Stimulated activated CD8-positive, alpha-beta memory T cell treated with anti-CD3 and anti-CD28 coated beads, Interleukin-15, amount 100 ng/mL, for 48 hours (primary cell): ENCODE data around the gene BTBD18.
A peak's percentile ranks its signal among the peaks of the same experiment; 100 is the strongest.

Source experiments
- DNase-seq, 2 donors: peaks; one replicate each; pipeline ENCODE4 v3.0.0-alpha.2; 2020; ENCODE audit warnings: low read depth in 2 of 2

The BTBD18 gene, protein sequence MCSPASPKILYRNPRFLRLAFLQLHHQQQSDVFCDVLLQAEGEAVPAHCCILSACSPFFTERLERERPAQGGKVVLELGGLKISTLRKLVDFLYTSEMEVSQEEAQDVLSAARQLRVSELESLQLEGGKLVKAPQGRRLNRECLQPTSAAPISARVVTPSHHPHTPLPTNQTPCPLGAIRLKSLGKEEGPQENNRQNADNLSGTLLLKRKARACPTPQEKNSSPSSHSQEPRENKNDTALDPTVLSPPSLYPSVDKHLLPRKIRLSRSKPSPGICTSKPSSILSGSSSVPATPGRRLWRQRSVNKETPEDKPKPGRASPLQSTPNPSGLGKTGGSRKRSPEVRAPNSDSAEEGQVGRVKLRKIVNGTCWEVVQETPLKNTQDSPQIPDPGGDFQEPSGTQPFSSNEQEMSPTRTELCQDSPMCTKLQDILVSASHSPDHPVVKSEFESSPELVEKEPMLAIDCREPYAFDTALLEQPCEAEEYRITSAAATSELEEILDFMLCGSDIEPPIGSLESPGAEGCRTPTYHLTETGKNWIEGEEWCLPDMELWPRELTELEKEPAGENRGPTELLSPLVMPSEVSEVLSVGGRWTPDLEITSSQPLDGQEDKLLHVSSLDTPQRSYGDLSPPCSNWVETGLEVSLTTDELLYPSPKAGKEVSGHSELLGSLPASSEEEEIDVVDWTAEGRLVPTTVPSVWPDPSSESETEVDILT

DNA sequence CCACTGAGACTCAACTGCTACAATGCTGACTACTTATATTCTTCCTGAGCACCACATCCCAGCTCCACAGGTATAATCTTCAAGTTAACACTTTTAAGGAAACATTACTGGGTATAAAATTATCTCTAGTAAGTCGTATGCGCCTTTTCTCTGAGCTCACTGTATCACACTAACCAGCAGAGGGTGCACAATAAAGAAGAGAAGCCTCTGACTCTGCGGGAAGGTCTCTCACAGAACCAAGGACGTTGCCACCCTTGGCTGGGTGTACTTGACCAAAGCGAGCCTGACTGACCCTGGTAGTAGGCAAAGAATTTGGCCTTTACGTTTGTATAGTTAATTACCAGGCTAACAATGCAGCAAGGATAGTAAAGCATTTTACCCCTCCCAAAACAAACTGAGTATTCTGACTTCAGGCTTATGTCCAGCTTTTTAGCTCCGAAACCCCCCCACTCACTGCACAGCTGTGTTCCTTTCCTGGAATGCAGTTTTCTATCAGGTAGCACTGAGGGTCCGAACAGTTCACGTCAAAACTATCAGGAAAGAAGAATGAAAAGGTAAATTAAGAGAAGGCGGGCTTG lies at the start of gene BTBD18:
BTBD18 (minus strand) TSS at position 144 of the 578 bp plus-strand sequence. CDS start 631 bp downstream, outside the sequence.
- DNase-seq = no peak

DNA sequence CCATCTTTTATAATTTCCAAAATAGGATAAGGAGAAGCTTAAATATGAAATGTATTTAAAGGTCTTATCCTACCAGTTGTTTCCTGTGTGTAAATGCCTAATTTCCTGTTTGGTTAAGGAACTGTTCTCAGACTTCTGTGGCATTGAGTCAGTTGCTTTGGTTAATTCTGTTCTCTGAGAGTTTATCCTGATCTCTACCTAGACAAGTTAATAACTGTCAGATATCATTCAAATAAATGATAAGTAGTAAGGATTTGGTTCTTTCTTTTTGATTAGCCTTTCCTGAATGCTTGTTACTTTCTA lies 49.5 kb upstream of the BTBD18 start:
- DNase-seq = no peak

DNA sequence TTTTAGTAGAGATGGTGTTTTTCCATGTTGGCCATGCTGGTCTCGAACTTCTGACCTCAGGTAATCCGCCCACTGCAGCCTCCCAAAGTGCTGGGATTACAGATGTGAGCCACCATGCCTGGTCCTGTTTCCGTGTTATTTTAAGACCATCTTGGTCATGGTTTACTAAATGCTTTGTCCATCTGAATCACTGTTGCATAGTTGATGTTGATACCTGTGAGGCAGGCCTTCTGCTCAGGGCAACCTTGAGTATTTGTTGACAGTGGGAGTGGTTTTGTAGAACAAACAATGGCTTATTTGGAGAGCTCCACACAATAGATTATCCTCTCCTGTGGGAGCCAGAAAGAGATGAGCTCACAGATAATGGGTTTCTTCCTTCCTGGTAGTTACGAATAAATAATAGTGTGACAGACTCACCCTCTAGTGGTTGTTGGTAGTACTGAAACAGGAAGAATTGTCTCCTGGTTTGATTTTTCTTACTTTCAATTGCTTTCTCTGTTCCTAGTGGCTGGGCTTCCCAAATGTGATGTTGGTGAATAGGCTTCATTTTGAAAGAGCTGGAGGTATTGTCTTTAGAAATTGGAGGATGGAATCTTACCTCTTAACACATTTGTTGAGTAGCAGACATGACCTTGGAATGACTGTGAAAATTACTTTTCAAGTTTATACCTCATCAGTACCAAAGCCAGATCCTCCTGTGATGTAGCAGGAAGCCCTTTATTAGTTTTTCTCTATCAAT lies 49.0 kb upstream of the BTBD18 start:
- no peak for DNase-seq

DNA sequence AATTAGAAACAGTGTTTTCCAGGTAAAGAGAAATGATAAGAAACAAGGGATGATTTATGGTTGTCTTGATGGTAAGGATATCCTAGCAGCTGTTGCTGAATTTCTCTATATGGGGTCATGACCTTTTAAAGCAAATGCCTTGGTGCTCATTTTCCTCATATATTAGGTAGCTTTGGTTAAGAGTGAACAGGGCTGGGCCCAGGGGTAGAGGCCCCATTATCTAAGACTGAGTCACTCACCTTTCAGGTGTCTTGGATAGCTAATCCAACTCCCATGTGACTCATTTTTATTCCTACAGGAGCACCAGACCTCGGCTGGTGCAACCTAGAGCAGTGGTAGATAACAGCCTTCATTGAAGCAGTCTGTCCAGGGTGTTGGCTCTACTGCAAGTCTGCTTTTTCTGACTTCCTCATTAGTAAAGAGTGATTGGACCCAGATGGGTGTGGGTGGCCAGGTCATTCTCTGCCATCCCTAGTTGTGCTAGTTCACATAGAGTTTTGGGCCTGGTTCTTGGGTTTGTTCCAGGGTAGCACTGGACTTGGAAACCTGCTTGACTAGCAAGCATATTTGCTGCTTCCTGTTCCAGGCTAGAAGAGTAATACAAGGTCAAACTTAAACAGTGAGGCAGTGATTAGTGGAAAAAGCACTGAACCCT lies 47.4 kb upstream of the BTBD18 start:
- no peak for DNase-seq

DNA sequence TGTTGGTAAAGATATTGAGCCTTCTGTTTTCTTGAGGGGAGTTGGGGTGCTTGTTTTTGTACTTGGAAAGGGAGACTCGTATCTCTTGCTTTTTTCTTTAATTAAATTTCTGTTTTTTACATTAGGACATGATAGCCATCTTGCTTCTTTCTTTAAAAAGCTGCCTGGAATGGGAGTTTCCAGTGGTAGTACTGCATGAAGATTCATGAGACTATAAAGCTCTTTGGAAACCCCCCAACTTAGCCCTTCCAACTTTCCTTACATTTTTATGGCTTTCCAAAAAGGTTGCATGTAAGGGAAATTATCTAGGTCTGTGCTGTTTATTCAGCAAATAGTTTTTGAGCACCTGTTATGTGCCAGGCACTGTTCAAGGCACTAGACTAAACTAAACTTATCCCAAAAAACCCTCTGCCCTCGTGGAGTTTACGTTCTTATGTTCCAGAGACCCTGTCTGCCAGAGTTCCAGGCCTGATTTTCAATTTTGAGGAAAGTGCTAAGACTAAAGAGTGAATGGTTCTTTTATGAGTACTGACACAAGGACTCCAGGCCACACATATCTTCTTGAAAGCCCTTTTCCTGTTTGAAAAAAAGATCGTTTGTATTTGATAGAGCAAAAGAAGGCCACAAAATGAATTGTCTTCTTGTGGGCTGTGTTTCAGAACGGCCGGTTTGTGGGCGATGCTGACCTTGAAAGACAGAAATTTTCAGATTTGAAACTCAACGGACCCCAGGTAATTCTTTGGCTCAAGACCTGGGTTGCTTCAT lies 41.9 kb upstream of the BTBD18 start:
- no peak for DNase-seq

DNA sequence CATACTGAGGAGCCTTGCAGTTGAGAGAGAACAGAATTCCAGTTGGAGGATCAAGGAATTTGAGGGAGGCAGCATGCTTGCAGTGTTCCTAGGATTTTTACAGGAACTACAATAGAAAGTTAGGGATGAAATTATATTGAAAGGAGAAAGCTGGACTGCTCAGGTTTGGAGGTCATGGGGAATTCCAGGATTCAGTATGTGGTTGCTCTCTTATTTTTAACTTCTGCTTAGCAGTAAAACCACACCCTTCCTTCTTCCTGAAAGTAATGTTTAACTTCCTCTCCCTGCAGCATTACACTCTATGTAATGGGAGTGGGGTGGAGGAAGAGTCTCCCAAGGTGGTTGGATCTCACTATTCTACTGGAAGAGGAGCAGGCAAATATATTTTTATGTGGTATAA lies 41.3 kb upstream of the BTBD18 start:
- DNase-seq = no peak

DNA sequence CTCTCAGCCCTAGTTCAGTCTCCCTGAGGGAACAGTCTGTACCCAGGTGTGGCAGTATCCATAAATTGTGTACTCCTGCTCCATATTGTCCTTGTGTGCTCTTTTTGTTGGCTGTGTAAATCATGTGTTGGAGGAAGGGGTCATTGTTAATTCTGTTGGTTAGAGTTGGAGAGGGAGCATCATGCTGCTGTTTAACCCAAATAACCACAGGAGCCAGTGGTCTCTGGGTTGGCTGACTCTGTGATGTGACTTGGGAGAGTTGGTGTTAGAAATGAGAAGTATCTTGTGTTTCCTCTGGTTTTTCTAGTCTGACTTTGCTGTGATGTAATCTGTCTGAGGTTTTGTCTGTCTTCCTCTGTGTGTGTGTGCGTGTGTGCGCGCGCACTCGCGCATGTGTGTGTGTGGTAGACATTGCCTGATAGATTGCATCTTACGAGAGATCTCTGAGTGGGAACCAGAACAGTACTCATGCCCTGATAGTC lies 40.5 kb upstream of the BTBD18 start:
- peak; percentile 66 to 78 for DNase-seq

DNA sequence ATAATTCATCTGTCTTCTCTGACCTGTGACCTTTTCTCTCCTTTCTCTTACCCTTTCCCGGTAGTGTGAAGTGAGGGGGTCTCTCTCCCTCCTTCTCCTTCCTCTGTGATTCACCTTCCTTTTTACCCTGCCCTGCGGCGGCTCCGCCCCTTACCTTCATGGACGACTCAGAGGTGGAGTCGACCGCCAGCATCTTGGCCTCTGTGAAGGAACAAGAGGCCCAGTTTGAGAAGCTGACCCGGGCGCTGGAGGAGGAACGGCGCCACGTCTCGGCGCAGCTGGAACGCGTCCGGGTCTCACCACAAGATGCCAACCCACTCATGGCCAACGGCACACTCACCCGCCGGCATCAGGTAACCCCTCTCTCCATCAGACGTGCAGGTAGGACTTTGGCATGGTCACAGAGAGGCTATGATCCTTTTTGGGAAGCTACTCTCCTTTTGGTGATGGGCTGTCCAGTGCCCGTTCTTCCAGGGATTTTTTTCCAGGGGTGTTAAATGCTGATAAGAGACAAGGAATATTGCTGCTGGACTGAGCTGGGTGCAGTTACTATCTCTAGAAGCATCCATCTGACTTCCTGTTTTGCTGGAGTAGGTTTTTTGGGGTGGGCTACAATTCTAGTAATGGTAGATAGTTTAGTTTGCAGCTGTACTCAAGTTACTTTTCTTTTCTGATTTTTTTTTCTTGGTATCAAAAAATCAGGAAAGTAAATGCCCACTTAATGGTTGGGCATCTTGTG lies 39.9 kb upstream of the BTBD18 start:
- no peak for DNase-seq

DNA sequence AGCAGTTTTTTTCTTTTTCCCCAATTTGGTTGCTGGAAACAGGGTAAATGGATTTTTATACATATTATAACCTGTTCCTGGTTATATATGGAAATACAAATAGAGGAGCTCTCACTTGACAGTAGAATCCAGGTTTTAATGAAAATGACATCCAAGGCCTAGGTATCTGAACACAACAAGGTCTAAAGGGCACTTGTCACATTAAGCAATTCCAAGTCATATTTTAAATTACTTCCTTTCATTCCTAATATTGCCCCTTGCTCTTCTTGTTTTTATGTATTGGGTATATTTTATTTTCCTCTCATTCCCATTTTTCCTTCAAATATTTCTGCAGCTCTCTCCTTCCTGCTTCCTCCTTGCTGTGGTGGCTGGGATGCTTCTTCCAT lies 37.1 kb upstream of the BTBD18 start:
- DNase-seq = no peak

DNA sequence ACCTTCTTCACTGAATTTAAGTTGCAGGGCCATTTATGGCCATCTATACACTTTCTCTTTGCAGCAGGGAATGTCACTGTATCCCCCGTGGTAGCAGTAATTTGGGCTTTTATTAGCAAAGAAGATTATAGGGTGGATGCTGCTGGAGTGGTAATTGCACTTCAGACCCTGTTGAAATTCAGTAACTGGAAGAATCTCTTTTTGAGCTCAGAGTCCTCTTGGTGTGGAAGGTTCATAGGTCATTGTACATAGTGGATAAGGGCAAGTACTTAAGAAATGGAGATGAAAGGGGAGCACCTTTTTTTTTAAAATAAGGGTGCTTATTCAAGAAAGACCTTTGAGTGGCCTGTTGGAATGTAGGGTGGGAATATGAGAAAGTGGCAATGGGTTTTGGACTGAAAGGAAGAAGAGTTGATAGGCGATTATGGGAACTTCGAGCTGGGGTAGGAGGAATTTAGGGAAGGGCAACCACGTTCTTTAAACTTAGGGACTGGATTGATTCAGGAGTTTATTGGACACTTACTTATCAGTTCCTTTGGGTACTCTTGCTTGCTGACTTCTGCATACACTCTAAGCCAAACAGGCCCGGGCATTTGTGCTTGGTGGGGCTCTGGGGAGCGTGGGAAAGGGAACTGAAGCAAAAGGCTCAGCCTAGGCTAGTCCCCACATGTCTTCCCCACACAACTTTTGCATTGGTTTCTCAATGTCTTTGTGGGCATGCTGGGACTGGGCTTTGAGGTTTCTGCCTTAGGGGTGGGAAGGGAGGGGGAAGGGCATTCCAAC lies 36.5 kb upstream of the BTBD18 start:
- no peak for DNase-seq

DNA sequence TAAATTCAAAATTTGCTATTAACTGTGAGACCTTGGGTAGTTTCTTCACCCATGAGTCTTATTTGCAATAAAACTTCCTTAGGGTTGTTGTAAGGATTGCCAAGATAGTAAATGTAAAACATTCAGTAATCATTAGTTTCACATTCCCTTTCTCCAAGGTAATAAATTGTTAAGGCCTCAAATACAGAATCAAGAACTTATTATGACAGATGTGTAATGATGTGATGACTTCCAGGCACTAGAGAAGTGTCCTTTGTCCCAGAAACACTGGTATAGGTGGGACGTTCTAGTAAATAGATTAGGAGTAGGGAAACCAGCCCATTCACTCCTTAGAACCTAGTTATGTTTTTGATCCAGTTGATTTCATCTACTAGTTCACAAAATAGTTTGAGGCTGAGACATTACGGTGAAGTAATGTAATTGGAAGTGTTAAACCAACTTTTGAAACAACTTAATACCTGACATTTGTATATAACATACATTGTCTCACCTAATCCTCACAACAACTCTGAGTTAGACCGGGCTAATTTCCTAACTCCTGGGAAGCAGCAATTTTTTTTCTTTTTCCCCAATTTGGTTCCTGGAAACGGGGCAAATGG lies 35.5 kb upstream of the BTBD18 start:
- DNase-seq = no peak

DNA sequence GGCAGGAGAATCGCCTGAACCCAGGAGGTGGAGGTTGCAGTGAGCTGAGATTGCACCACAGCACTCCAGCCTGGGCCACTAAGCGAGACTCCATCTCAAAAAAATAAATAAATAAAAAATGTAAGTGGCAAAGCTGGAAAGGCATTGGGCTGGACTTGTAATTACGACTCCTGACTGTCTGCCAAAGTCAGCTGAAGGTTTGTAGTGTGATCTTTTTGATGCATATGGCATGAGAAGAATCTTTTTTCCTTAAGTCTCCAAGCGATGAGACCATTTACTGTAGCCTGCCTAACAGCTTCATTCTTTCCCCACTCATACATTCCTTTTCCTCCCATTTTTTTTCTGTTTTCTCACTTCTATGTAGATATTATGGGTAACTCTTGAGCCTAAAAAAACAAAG lies 34.8 kb upstream of the BTBD18 start:
- no peak for DNase-seq

DNA sequence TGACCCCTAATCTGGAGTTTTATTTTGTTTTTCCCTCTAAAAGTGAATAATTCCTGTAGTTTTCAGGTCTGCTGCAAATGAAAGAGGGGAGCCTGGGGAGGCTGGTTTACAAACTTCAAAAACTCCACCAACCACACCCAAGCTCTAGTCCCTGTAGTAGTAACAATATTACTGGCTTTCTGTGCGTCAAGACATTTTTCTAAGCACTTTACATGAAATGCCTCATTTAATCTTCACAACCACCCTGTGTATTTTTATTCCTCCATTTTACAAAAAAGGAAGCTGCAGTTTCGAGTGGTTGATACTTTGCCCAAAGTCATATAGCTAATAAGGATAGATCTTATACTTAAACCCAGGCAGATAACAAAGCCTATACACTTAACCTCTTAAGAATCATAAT lies 33.5 kb upstream of the BTBD18 start:
- no peak for DNase-seq

DNA sequence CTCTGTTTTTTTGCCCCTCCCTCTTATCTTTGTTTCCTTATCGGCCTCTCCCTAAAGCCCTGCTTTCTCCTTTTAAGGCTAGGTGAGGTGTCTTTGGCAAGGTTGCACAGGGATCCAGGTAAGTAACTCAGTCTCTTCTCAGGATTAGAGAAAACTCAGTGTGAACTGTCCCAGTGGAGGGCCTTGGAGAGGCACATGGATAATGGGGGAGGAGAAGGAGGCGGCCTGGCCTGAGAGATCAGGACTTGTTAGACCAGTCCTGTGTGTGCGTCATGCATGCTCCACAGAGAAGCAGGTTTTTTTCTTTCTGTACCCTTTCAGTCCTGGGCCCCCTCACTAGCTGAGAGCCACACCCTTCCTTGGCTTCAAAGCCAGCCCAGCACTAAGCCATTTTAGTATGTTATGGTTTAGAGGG lies 29.9 kb upstream of the BTBD18 start:
- DNase-seq = no peak

DNA sequence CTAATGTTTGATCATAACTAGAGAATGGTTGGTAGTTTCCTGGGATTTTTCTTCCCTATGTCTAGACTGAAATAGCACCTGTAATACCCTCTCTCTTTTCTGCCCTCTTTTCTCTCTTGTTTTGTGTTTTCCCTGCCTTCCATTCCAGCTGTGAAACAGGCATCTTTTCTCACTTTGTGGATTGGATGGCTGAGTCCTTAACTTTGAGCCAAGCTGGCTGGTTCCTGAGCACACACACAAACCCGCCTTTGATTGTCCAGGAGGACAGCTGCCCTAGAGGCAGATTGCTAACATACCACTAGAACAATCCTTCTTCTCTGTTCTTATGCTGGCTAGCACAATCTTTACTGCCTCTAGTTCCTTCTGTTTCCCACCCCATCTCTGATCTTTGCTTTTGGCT lies 27.7 kb upstream of the BTBD18 start:
- DNase-seq = no peak

DNA sequence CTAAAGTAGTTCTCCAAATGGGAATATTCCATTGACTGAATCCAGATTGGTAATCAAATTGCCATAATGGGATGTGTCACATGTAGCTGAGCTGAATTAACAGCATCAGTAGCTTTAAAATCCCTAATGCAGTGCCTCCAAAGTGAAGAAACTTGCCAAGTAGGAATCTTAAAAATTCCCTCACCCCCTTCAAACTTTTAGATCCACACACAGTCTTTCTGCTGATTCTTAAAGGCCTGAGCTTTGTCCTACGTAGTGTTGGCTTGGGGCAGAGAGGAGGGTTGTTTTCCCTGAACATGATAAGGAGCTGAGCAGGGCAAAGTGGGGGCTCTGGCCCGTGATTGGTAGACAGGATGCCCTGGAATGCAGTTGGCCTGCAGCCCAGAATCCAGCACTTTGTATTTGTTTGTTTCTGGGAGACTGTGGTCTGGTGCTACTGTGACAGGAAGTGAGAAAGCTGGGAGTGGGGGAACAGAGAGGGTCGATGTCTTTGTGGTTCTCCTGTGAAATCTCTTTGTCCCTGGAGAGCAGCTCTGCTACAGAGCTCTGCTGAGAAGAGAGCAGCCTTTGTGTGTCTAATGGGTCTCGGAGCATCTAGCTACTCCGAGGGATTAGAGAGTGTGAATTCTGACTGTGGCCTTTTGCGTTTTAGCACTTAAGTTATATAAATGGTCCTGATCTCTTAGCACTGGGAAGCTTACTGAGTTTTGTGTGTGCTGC lies 26.9 kb upstream of the BTBD18 start:
- DNase-seq = no peak

DNA sequence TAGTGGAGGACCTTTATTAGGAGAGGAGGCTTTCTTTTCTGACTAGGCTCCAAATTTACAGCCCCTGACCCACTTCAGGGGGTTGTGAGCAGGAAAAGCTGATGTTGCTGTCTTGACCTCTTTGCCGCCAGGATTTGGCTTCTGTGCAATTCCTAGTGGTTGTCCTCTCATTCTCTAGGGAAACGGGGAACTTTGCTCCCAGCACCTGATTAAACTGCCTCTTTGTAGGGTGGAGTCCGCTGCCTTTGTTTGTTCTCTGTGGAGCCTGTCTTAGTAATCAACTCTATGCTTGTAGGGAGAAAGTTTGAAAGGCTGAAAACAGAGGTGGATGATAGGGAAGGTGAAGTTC lies 26.3 kb upstream of the BTBD18 start:
- no peak for DNase-seq

DNA sequence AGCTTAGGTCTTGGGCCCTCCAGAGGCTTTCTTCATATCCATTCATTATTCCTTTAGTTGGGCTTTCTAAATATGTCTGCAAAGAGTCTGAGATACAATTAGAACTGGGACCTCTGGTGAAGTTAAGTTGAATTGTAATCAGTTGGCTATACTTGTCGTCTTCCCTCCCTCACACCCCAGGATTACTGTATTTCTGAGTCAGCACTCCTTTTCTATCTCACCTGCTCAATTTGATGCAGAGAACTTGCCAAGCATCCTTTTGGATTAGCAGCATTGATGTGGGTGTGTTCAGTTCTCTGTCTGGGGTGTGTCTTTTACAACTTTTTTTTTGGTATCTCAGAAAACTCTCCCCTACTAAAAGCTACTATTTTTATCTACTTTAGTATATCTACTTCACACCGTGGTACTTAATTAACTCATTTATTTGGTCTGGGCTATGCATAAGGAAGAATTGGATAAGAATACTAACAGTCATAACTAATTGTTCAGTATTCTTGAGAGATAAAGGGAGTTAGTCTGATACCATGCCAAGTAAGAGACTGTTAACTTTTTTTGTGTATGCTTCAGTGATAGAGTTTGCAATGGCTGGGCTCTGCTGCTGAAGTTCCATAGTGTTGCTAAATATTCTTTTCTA lies 25.1 kb upstream of the BTBD18 start:
- DNase-seq = no peak
